ENCODE data around the gene SLC15A1. TPM values are rescaled to one million over a fixed set of nuclear protein-coding genes. Genes with fewer than 3 reads are reported as not detected.
A peak's percentile ranks its signal among the peaks of the same experiment; 100 is the strongest.

Gene SLC15A1
- total RNA-seq, 1 experiment from 2014 or later, result 2.6 TPM

DNA sequence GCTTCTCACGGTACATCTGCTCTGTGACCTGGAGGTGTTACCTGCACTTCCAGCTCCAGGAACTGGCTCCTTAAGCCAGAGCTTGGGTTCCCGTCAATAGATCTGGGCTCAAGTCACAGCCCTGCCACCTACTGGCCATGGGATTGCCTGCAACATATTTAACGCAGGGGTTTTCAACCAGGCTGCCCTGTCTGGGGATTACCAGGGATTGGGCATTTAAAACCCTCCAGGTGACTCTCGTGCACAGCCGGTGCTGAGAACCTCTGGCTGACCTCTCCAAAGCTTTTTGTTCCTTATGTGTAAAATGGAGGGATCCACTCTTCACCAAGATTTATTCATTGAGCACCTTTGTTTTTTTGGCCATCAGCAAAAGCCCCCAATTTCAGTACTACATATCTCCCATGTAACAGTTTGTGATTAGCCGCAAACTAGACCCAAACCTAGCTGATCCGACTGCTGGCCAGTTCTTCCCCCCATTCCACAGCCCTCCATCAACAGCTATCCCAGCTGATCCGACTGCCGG is 98.9 kb downstream of the SLC15A1 start (continued):
- TF ChIP-seq, protein P1, sequence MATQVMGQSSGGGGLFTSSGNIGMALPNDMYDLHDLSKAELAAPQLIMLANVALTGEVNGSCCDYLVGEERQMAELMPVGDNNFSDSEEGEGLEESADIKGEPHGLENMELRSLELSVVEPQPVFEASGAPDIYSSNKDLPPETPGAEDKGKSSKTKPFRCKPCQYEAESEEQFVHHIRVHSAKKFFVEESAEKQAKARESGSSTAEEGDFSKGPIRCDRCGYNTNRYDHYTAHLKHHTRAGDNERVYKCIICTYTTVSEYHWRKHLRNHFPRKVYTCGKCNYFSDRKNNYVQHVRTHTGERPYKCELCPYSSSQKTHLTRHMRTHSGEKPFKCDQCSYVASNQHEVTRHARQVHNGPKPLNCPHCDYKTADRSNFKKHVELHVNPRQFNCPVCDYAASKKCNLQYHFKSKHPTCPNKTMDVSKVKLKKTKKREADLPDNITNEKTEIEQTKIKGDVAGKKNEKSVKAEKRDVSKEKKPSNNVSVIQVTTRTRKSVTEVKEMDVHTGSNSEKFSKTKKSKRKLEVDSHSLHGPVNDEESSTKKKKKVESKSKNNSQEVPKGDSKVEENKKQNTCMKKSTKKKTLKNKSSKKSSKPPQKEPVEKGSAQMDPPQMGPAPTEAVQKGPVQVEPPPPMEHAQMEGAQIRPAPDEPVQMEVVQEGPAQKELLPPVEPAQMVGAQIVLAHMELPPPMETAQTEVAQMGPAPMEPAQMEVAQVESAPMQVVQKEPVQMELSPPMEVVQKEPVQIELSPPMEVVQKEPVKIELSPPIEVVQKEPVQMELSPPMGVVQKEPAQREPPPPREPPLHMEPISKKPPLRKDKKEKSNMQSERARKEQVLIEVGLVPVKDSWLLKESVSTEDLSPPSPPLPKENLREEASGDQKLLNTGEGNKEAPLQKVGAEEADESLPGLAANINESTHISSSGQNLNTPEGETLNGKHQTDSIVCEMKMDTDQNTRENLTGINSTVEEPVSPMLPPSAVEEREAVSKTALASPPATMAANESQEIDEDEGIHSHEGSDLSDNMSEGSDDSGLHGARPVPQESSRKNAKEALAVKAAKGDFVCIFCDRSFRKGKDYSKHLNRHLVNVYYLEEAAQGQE (IDR thresholded peaks at IDR 0.05; ENCODE audit: low read depth), result no peak
- TF ChIP-seq EZH2 (IDR thresholded peaks at IDR 0.05), result no peak

DNA sequence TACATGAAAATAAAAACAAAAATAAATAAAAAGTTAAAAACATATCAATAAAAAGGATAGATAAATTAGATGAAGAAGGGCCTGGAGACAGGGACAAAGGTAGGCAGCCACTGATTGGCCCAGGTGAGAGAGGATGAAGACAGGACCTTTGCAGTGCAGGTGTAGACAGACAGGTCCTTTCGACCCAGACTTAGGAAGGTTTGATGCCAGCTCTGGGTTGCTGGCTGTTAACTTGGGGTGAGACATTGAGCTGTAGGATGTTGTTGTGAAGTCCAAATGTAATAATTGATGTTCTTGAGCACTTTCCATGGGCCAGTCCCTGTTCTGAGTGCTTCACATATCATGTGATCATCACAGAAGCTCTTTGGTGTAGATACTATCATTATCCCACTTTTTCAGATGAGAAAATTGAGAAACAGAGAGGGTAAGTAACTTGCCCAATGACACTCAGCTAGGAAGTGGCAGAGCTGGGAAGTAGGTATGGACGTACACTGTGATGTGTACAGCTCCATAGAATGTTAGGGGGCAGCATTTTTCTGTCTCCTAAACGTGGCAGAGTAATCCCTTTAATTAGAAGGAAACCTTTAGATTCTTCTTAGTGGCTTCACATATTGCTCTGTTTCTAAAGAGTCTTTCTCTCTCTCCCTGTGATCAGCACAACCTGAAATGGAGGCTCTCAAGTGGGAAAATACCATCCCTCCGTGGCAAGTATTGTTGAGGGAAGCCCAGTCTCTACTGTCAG is 99.6 kb downstream of the SLC15A1 start:
- no TSS peak for BruUV-seq (replicated peaks)
- Histone ChIP-seq H3K4me2 (ENCODE audit: low read length) (peak overlapping the region; percentile 54), H2AFZ (ENCODE audit: low read depth, low read length, poor library complexity, severe bottlenecking) (peak overlapping the region; percentile 75), H3K4me1 (ENCODE audit: control insufficient read depth in 1 of 2, insufficient read depth in 2 of 2, low read length in 2 of 2) (peaks cover 0 to 27% of the 10 kb centered on the region in 2 experiments; a peak in 2 of 4 replicates), H3K27ac (ENCODE audit: low read depth, low read length) (no peak overlapping the region), H3K4me3 (replicated peaks in 1 of 2; ENCODE audit: low read depth in 1 of 2, low read length in 2 of 2) (no peak overlapping the region), H3K79me2 (ENCODE audit: insufficient read depth, low read length) (no peaks in the 10 kb centered on the region), H3K9me3 (ENCODE audit: control insufficient read depth in 1 of 2, insufficient read depth in 1 of 2, low read depth in 1 of 2, low read length in 2 of 2) (no peaks in the 10 kb centered on the region), H4K20me1 (ENCODE audit: insufficient read depth) (no peaks in the 10 kb centered on the region), H3K9ac (ENCODE audit: low read length) (no peak overlapping the region), H3K9me2 (ENCODE audit: insufficient read depth) (no peaks in the 10 kb centered on the region), H3K27me3 (ENCODE audit: insufficient read depth, low read length) (no peaks in the 10 kb centered on the region), H3K36me3 (ENCODE audit: control insufficient read depth in 1 of 2, insufficient read depth in 2 of 2, low read length in 2 of 2) (no peaks in the 10 kb centered on the region)
- ChIA-PET CTCF (interaction anchor here (0.7 to 3.2 kb wide), 20 partner anchors 9 to 797 kb away, joined by 3 to 41 read pairs (median 4); partner anchors contain the start of gene STK24), POLR2A (interaction anchor here (0.7 to 1.6 kb wide), 5 partner anchors 13 to 205 kb away, joined by 3 to 8 read pairs (median 4); partner anchors contain the start of gene STK24), RAD21 (ENCODE audit: low non-redundant PET in 1 of 2, low total read pairs in 2 of 2, uncharacterized antibody in 2 of 2, unreplicated experiment in 2 of 2) (interaction anchor here (1.0 to 1.2 kb wide), 3 partner anchors 20 to 209 kb away, joined by 3 to 6 read pairs (median 3); no protein-coding TSS in a partner anchor)
- intact Hi-C loops (cut with micrococcal nuclease), result loop anchor here (1.0 to 5.0 kb wide), 3 partner anchors 76 to 208 kb away; partner anchors contain the start of gene STK24
- ATAC-seq (peak; percentile 55), DNase-seq (ENCODE audit: low read depth, low spot score) (no peak)
- TF ChIP-seq ZNF274 (IDR thresholded peaks at IDR 0.05; ENCODE audit: low read depth, low read length) (no peak), EGR1 (IDR thresholded peaks at IDR 0.05; ENCODE audit: low read depth) (no peak), SIN3A (IDR thresholded peaks at IDR 0.05; ENCODE audit: low read depth) (no peak), POLR2AphosphoS5 (IDR thresholded peaks at IDR 0.05; ENCODE audit: low read depth, low read length) (no peak), ZFX (IDR thresholded peaks at IDR 0.05) (no peak), CBX3 (IDR thresholded peaks at IDR 0.05; ENCODE audit: low read depth) (no peak), POLR2A (IDR thresholded peaks at IDR 0.05; ENCODE audit: borderline replicate concordance, extremely low read depth, insufficient read depth, insufficient read length) (no peak), SP1 (IDR thresholded peaks at IDR 0.05; ENCODE audit: low read depth) (no peak; the same call in 1 of the 2 replicates), TCF7L2 (IDR thresholded peaks at IDR 0.05; ENCODE audit: borderline replicate concordance, extremely low read depth, insufficient read depth, insufficient read length) (no peak), FOSL1 (IDR thresholded peaks at IDR 0.05; ENCODE audit: low read depth) (no peak), SRF (IDR thresholded peaks at IDR 0.05; ENCODE audit: low read depth) (no peak), CEBPB (IDR thresholded peaks at IDR 0.05; ENCODE audit: low read depth) (no peak)
- TF ChIP-seq, protein P1 (IDR thresholded peaks at IDR 0.05; ENCODE audit: low read depth), result no peak
- TF ChIP-seq, protein P2, sequence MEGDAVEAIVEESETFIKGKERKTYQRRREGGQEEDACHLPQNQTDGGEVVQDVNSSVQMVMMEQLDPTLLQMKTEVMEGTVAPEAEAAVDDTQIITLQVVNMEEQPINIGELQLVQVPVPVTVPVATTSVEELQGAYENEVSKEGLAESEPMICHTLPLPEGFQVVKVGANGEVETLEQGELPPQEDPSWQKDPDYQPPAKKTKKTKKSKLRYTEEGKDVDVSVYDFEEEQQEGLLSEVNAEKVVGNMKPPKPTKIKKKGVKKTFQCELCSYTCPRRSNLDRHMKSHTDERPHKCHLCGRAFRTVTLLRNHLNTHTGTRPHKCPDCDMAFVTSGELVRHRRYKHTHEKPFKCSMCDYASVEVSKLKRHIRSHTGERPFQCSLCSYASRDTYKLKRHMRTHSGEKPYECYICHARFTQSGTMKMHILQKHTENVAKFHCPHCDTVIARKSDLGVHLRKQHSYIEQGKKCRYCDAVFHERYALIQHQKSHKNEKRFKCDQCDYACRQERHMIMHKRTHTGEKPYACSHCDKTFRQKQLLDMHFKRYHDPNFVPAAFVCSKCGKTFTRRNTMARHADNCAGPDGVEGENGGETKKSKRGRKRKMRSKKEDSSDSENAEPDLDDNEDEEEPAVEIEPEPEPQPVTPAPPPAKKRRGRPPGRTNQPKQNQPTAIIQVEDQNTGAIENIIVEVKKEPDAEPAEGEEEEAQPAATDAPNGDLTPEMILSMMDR (IDR thresholded peaks at IDR 0.05 in 2 of 3, conservative IDR thresholded peaks at IDR 0.05 in 1 of 3; ENCODE audit: borderline replicate concordance in 1 of 3, insufficient read depth in 1 of 3, low read depth in 2 of 3, low read length in 2 of 3), result no peak

Measured in HCT116 (cell line).